Breast epithelium (tissue), 4 donors: ENCODE data around the gene SRRT. TPM values are rescaled to one million over a fixed set of nuclear protein-coding genes. Genes with fewer than 3 reads are reported as not detected.
A peak's percentile ranks its signal among the peaks of the same experiment; 100 is the strongest.

Source experiments
- DNase-seq, 2 donors: peaks; one replicate each; pipeline ENCODE4 v3.0.0-alpha.2; 2019; ENCODE audit warnings: low spot score in 2 of 2
- H3K27ac ChIP-seq, 2 donors: fragments of 200-600 bp; sonication (generic) in 1 of 2; one replicate each; pipeline ENCODE4 v1.5.1; 2016 to 2019; ENCODE audit warnings: mild to moderate bottlenecking in 1 of 2
- H3K27me3 ChIP-seq, 2 donors: fragments of 200-600 bp; sonication (generic) in 1 of 2; one replicate each; pipeline versions ENCODE4 v1.5.1 to v1.6.0; 2017 to 2019; ENCODE audit warnings: control low read depth in 1 of 2, mild to moderate bottlenecking in 1 of 2
- H3K36me3 ChIP-seq: fragments of 200-600 bp; one replicate; pipeline ENCODE4 v1.5.1; 2019
- H3K4me1 ChIP-seq, 2 donors: fragments of 200-600 bp; sonication (generic); one replicate each; pipeline ENCODE4 v1.5.1; 2016 to 2019; ENCODE audit warnings: control low read depth in 1 of 2
- H3K4me3 ChIP-seq, 3 donors: fragments of 200-600 bp; sonication (generic); 1 replicate in 2 of 3; 2 replicates in 1 of 3; pipeline ENCODE4 v1.5.1; 2016 to 2019; ENCODE audit warnings: mild to moderate bottlenecking in 3 of 3, moderate library complexity in 2 of 3
- H3K9me3 ChIP-seq, 2 donors: fragments of 200-600 bp; sonication (generic) in 1 of 2; one replicate each; pipeline ENCODE4 v1.5.1; 2016 to 2019; ENCODE audit warnings: control low read depth in 1 of 2
- CTCF ChIP-seq, 3 donors: fragments of 450-650 bp; IDR thresholded peaks; one replicate each; pipeline ENCODE4 v1.5.1; 2016 to 2017; ENCODE audit warnings: antibody characterized with exemption in 3 of 3, mild to moderate bottlenecking in 3 of 3, moderate library complexity in 3 of 3
- POLR2A ChIP-seq: fragments of 450-650 bp; IDR thresholded peaks from one replicate; pipeline ENCODE4 v1.6.1; 2016; ENCODE audit warnings: antibody characterized with exemption, mild to moderate bottlenecking, moderate library complexity
- POLR2AphosphoS5 ChIP-seq, 3 donors: sonication (generic); formaldehyde crosslinking; IDR thresholded peaks; one replicate each; pipeline ENCODE4 v1.6.1; 2017; ENCODE audit warnings: antibody characterized with exemption in 3 of 3
- intact Hi-C: fragments of 100-400 bp; cut with DNase I; formaldehyde crosslinking; loops from one replicate; pipeline ENCODE4 v1.15.1; 2023; ENCODE audit warnings: low total_unique reads
- total RNA-seq, 3 donors: library from RNA; depleted of rRNA; stranded (reverse); fragments of >200 nt; gene quantifications; one replicate each; pipeline ENCODE4 v1.1.0, GENCODE V29; 2016

The SRRT gene
- total RNA-seq, 3 donors from 2014 or later = 45.8 to 111 (median 104) TPM

- peaks cover 0 to 10% of the 10 kb centered on the region in 2 donors for H3K4me1 ChIP-seq
- no peaks in the 10 kb centered on the region for H3K9me3 ChIP-seq
- no peak for DNase-seq
- H3K4me3 ChIP-seq = peak within 1 kb of the TSS; percentile 53 to 89 (median 72)
- peaks cover 21% of the 10 kb centered on the region for H3K36me3 ChIP-seq
- no peak for TF ChIP-seq POLR2A
- peak in 1 of 3 donors; percentile 6 for TF ChIP-seq POLR2AphosphoS5 (IDR thresholded peaks at IDR 0.05)
- peak within 1 kb of the TSS; percentile 80 to 95 for H3K27ac ChIP-seq
- intact Hi-C loops = no loop called here
- no peaks in the 10 kb centered on the region for H3K27me3 ChIP-seq
Measured at GRCh38 chr7:100888988-100889750, 14.3 kb downstream of the SRRT start, which contains the start of gene UFSP1. Gene UFSP1, minus strand, starts transcription at chr7:100889715. Its CDS starts 444 bp downstream, at chr7:100889271.

GRCh38 chr7:100890653-100891567 is 16.0 kb downstream of the SRRT start:
- Histone ChIP-seq H3K27ac (peak overlapping the region; percentile 80 to 95), H3K9me3 (no peaks in the 10 kb centered on the region), H3K27me3 (peaks cover 4 to 8% of the 10 kb centered on the region in 2 donors), H3K4me3 (peak overlapping the region; percentile 53 to 89 (median 72)), H3K4me1 (peaks cover 0 to 10% of the 10 kb centered on the region in 2 donors), H3K36me3 (peaks cover 12% of the 10 kb centered on the region)
- no peak for DNase-seq
- TF ChIP-seq POLR2AphosphoS5 (IDR thresholded peaks at IDR 0.05) = no peak
- TF ChIP-seq POLR2A = no peak
- no peak for TF ChIP-seq CTCF (IDR thresholded peaks at IDR 0.05)
- intact Hi-C loops = no loop called here

GRCh38 chr7:100891568-100892247 is 16.8 kb downstream of the SRRT start:
- no peak for DNase-seq
- intact Hi-C loops = no loop called here
- Histone ChIP-seq H3K4me3 (no peak overlapping the region), H3K9me3 (no peaks in the 10 kb centered on the region), H3K36me3 (peaks cover 4% of the 10 kb centered on the region), H3K27me3 (peaks cover 4 to 16% of the 10 kb centered on the region in 2 donors), H3K4me1 (peaks cover 0 to 10% of the 10 kb centered on the region in 2 donors), H3K27ac (peak overlapping the region; percentile 80 to 95)
- no peak for TF ChIP-seq CTCF (IDR thresholded peaks at IDR 0.05)
- TF ChIP-seq POLR2AphosphoS5 (IDR thresholded peaks at IDR 0.05) = no peak
- no peak for TF ChIP-seq POLR2A

GRCh38 chr7:100892364-100893317 is 17.7 kb downstream of the SRRT start:
- H3K9me3 ChIP-seq = no peaks in the 10 kb centered on the region
- intact Hi-C loops = no loop called here

More at GRCh38 chr7:100892364-100893317, 17.7 kb downstream of the SRRT start:
- H3K27me3 ChIP-seq = peaks cover 4 to 23% of the 10 kb centered on the region in 2 donors
- no peaks in the 10 kb centered on the region for H3K36me3 ChIP-seq
- H3K27ac ChIP-seq = no peak overlapping the region
- no peak overlapping the region for H3K4me3 ChIP-seq
- no peak for TF ChIP-seq CTCF (IDR thresholded peaks at IDR 0.05)
- DNase-seq = no peak
- peaks cover 0 to 10% of the 10 kb centered on the region in 2 donors for H3K4me1 ChIP-seq
